Lung (tissue), 12 donors: ENCODE data around the gene TLR10. TPM values are rescaled to one million over a fixed set of nuclear protein-coding genes. Genes with fewer than 3 reads are reported as not detected.

Source experiments
- ATAC-seq: fragments of 200-7000 bp; cut with Tn5 transposase; one replicate; pipeline ENCODE4 v1.9.1; 2020; ENCODE audit warnings: moderate number of reproducible peaks; ENCODE audit not compliant: insufficient read depth, low FRiP score
- DNase-seq, 3 donors: peaks; one replicate each; pipeline ENCODE4 v3.0.0-alpha.2; 2013 to 2017
- H3K27ac ChIP-seq, 2 donors: one replicate each; pipeline ENCODE4 v1.5.1; 2013; ENCODE audit warnings: mild to moderate bottlenecking in 2 of 2, moderate library complexity in 2 of 2, control low read depth in 1 of 2, inconsistent platforms in 1 of 2, low read depth in 1 of 2, low read length in 1 of 2
- H3K27me3 ChIP-seq, 3 donors: one replicate each; pipeline ENCODE4 v1.5.1; 2013; ENCODE audit warnings: low read length in 2 of 3; ENCODE audit not compliant: control insufficient read depth in 3 of 3, insufficient read depth in 3 of 3
- H3K36me3 ChIP-seq, 4 donors: one replicate each; pipeline ENCODE4 v1.5.1; 2013; ENCODE audit warnings: low read length in 4 of 4, mild to moderate bottlenecking in 1 of 4, moderate library complexity in 1 of 4; ENCODE audit not compliant: control insufficient read depth in 4 of 4, insufficient read depth in 4 of 4
- H3K4me1 ChIP-seq, 5 donors: one replicate each; pipeline ENCODE4 v1.5.1; 2013; ENCODE audit warnings: low read length in 5 of 5, mild to moderate bottlenecking in 2 of 5, moderate library complexity in 1 of 5; ENCODE audit not compliant: control insufficient read depth in 5 of 5, insufficient read depth in 5 of 5
- H3K4me3 ChIP-seq: one replicate; pipeline ENCODE4 v1.5.1; 2013; ENCODE audit warnings: mild to moderate bottlenecking, control low read depth, moderate library complexity
- H3K9ac ChIP-seq, 2 donors: one replicate each; pipeline ENCODE4 v1.5.1; 2013; ENCODE audit warnings: low read length in 2 of 2, control low read depth in 1 of 2; ENCODE audit not compliant: insufficient read depth in 1 of 2
- H3K9me3 ChIP-seq, 4 donors: one replicate each; pipeline ENCODE4 v1.5.1; 2013; ENCODE audit warnings: low read length in 3 of 4, mild to moderate bottlenecking in 1 of 4, moderate library complexity in 1 of 4; ENCODE audit not compliant: control insufficient read depth in 4 of 4, insufficient read depth in 3 of 4
- CTCF ChIP-seq: IDR thresholded peaks from 2 replicates; pipeline ENCODE4 v1.5.1; 2012; ENCODE audit warnings: mild to moderate bottlenecking; ENCODE audit errors: control extremely low read depth, extremely low read depth
- WGBS, 2 donors: extraction: QIAGEN DNeasy Blood & Tissue Kit; methylation state at CpG; one replicate each; pipeline ENCODE4 v1.1.7; 2013; 5-methylcytosine and 5-hydroxymethylcytosine counted together
- polyA plus RNA-seq, 2 donors: library from polyadenylated mRNA; stranded (reverse); fragments of 200-250 nt; gene quantifications; one replicate each; pipeline ENCODE4 v1.2.1, GENCODE V29; 2013
- total RNA-seq, 2 donors: library from RNA; depleted of rRNA in 1 of 2; stranded (reverse); fragments of >200 nt in 1 of 2; gene quantifications; one replicate each; pipeline ENCODE4 v1.2.1, GENCODE V29; 2014 to 2021
- donor health status: control.
- donor health status: control.
- donor health status: Bipolar disorder and iron deficiency.
- donor health status: healthy.
- donor health status: DM: yes; HTN: yes; CAD: no.

Gene TLR10
- total and polyA plus RNA-seq, 4 donors: 0.14 to 4.4 (median 0.60) TPM

- no peak overlapping the region for H3K27ac ChIP-seq
- H3K9me3 ChIP-seq: no peaks in the 10 kb centered on the region
- no peaks in the 10 kb centered on the region for H3K36me3 ChIP-seq
- no peak overlapping the region for H3K9ac ChIP-seq
- TF ChIP-seq CTCF: no peak
- 95 to 98% methylated on average over 3 of the region's 3 CpGs for WGBS, 2 donors
- no peaks in the 10 kb centered on the region for H3K27me3 ChIP-seq
- H3K4me3 ChIP-seq: no peak overlapping the region
- DNase-seq (no peak), ATAC-seq (no peak)
- no peaks in the 10 kb centered on the region for H3K4me1 ChIP-seq
These were observed 17.4 kb downstream of the TLR10 start for GRCh38 chr4:38765382-38765781.

GRCh38 chr4:38764277-38764676 is 18.5 kb downstream of the TLR10 start:
- TF ChIP-seq CTCF: no peak
- H3K4me1 ChIP-seq: no peaks in the 10 kb centered on the region
- no peak overlapping the region for H3K27ac ChIP-seq
- ATAC-seq: no peak
- no peak overlapping the region for H3K4me3 ChIP-seq
- DNase-seq: peak in 2 of 3 donors; percentile 48 to 60
- no peaks in the 10 kb centered on the region for H3K36me3 ChIP-seq
- WGBS, 2 donors: 83 to 86% methylated on average over 3 of the region's 3 CpGs
- no peak overlapping the region for H3K9ac ChIP-seq
- no peaks in the 10 kb centered on the region for H3K27me3 ChIP-seq
- H3K9me3 ChIP-seq: no peaks in the 10 kb centered on the region

- no peak for ATAC-seq
- Histone ChIP-seq H3K27ac (no peak overlapping the region), H3K4me1 (no peaks in the 10 kb centered on the region), H3K27me3 (no peaks in the 10 kb centered on the region), H3K36me3 (no peaks in the 10 kb centered on the region), H3K4me3 (no peak overlapping the region), H3K9me3 (no peaks in the 10 kb centered on the region), H3K9ac (no peak overlapping the region)
- no peak for DNase-seq
- TF ChIP-seq CTCF: no peak
- 89% methylated on average over 14 of the region's 14 CpGs for WGBS, 2 donors
These were observed 20.2 kb downstream of the TLR10 start for GRCh38 chr4:38762560-38762959.

GRCh38 chr4:38759790-38760122 is 23.0 kb downstream of the TLR10 start:
- DNase-seq (no peak), ATAC-seq (no peak)
- TF ChIP-seq CTCF: no peak
- no peak overlapping the region for H3K4me3 ChIP-seq
- no peaks in the 10 kb centered on the region for H3K9me3 ChIP-seq
- no peaks in the 10 kb centered on the region for H3K36me3 ChIP-seq
- no peaks in the 10 kb centered on the region for H3K27me3 ChIP-seq
- H3K27ac ChIP-seq: no peak overlapping the region
- WGBS, 2 donors: 88 to 92% methylated on average over 1 of the region's 1 CpG
- no peak overlapping the region for H3K9ac ChIP-seq
- H3K4me1 ChIP-seq: no peaks in the 10 kb centered on the region
